Measurements from ENCODE around the gene SETDB1.
A peak's percentile ranks its signal among the peaks of the same experiment; 100 is the strongest.

Gene SETDB1

GRCh38 chr1:151002051-151002450 lies 75.9 kb downstream of the SETDB1 start:
- no peak for TF ChIP-seq ELF4 (IDR thresholded peaks at IDR 0.05)
- no peak for TF ChIP-seq CTBP1 (IDR thresholded peaks at IDR 0.05; ENCODE audit: borderline replicate concordance)
- TF ChIP-seq ARNT (IDR thresholded peaks at IDR 0.05), result no peak
- no peak for TF ChIP-seq HDGF (IDR thresholded peaks at IDR 0.05; ENCODE audit: borderline replicate concordance)
- no peak for TF ChIP-seq PKNOX1 (IDR thresholded peaks at IDR 0.05)
- TF ChIP-seq FOXM1 (IDR thresholded peaks at IDR 0.05; ENCODE audit: borderline replicate concordance), result no peak
- no peak for TF ChIP-seq NFRKB (IDR thresholded peaks at IDR 0.05)
- no peak for TF ChIP-seq L3MBTL2 (conservative IDR thresholded peaks at IDR 0.05)
- no peak for TF ChIP-seq BHLHE40 (IDR thresholded peaks at IDR 0.05; ENCODE audit: borderline replicate concordance)
- TF ChIP-seq ZNF384 (IDR thresholded peaks at IDR 0.05), result no peak
- no peak for TF ChIP-seq LEF1 (IDR thresholded peaks at IDR 0.05; ENCODE audit: borderline replicate concordance)
- no peak for TF ChIP-seq TARDBP (IDR thresholded peaks at IDR 0.05)
- ChIA-PET POLR2A (no interaction called here), CTCF (interaction anchor here (1.2 kb wide), 1 partner anchor 23 kb away, joined by 3 read pairs; no protein-coding TSS in a partner anchor)
- DNase-seq (ENCODE audit: extremely low spot score), result no peak

- DNase-seq (ENCODE audit: extremely low spot score), result no peak
- ChIA-PET CTCF (interaction anchor here (1.2 kb wide), 1 partner anchor 22 kb away, joined by 3 read pairs; no protein-coding TSS in a partner anchor), POLR2A (no interaction called here)
- TF ChIP-seq PKNOX1 (IDR thresholded peaks at IDR 0.05) (no peak), LEF1 (IDR thresholded peaks at IDR 0.05; ENCODE audit: borderline replicate concordance) (no peak), ZNF384 (IDR thresholded peaks at IDR 0.05) (no peak)
These were observed 76.4 kb downstream of the SETDB1 start for GRCh38 chr1:151002611-151003010.

- CTCF ChIA-PET, result no interaction called here
- no peak for DNase-seq (ENCODE audit: extremely low spot score)
- no peak for TF ChIP-seq CTBP1 (IDR thresholded peaks at IDR 0.05; ENCODE audit: borderline replicate concordance)
- TF ChIP-seq HDGF (IDR thresholded peaks at IDR 0.05; ENCODE audit: borderline replicate concordance), result no peak
- POLR2A ChIA-PET, result no interaction called here
These were observed 77.0 kb downstream of the SETDB1 start for GRCh38 chr1:151003180-151003579.

- ChIA-PET CTCF (interaction anchor here (0.5 to 3.1 kb wide), 18 partner anchors 9 to 446 kb away, joined by 3 to 63 read pairs (median 4); partner anchors contain the start of genes ANXA9, GABPB2 and TNFAIP8L2), POLR2A (interaction anchor here (0.8 to 2.7 kb wide), 20 partner anchors 7 to 427 kb away, joined by 3 to 20 read pairs (median 7); partner anchors contain the start of genes ANXA9, C1orf56, CERS2 and ENSA)
- TF ChIP-seq FOXM1 (IDR thresholded peaks at IDR 0.05; ENCODE audit: borderline replicate concordance) (no peak), SUZ12 (IDR thresholded peaks at IDR 0.05) (no peak), LEF1 (IDR thresholded peaks at IDR 0.05; ENCODE audit: borderline replicate concordance) (no peak), TARDBP (IDR thresholded peaks at IDR 0.05) (no peak), HDGF (IDR thresholded peaks at IDR 0.05; ENCODE audit: borderline replicate concordance) (no peak), FOXA1 (IDR thresholded peaks at IDR 0.05) (no peak), ZNF384 (IDR thresholded peaks at IDR 0.05) (no peak), SP1 (IDR thresholded peaks at IDR 0.05) (no peak), CTBP1 (IDR thresholded peaks at IDR 0.05; ENCODE audit: borderline replicate concordance) (no peak), BHLHE40 (IDR thresholded peaks at IDR 0.05; ENCODE audit: borderline replicate concordance) (no peak), ELF4 (IDR thresholded peaks at IDR 0.05) (no peak), PKNOX1 (IDR thresholded peaks at IDR 0.05) (no peak), L3MBTL2 (conservative IDR thresholded peaks at IDR 0.05) (no peak)
- no peak for DNase-seq (ENCODE audit: extremely low spot score)
These were observed 79.7 kb downstream of the SETDB1 start for GRCh38 chr1:151005729-151006319.

GRCh38 chr1:151006327-151007052 lies 80.3 kb downstream of the SETDB1 start, which contains the start of gene MINDY1:
Gene MINDY1 (minus strand): TSS chr1:151006902. CDS start chr1:151002617, 4,285 bp downstream.
- DNase-seq (ENCODE audit: extremely low spot score), result peak; percentile 87
- TF ChIP-seq ARNT (IDR thresholded peaks at IDR 0.05) (no peak), L3MBTL2 (conservative IDR thresholded peaks at IDR 0.05) (peak; percentile 36), BHLHE40 (IDR thresholded peaks at IDR 0.05; ENCODE audit: borderline replicate concordance) (no peak), SUZ12 (IDR thresholded peaks at IDR 0.05) (no peak), ELF4 (IDR thresholded peaks at IDR 0.05) (peak; percentile 37; the same call in 1 of the 2 replicates), LEF1 (IDR thresholded peaks at IDR 0.05; ENCODE audit: borderline replicate concordance) (no peak)
- ChIA-PET POLR2A (interaction anchor here (0.7 to 2.7 kb wide), 26 partner anchors 8 to 491 kb away, joined by 3 to 20 read pairs (median 5); partner anchors contain the start of genes ANXA9, ARNT, C1orf56 and CERS2), CTCF (interaction anchor here (0.5 to 3.1 kb wide), 16 partner anchors 10 to 445 kb away, joined by 3 to 63 read pairs (median 4); partner anchors contain the start of genes ANXA9 and TNFAIP8L2)

GRCh38 chr1:151007853-151008243 lies 81.7 kb downstream of the SETDB1 start:
- CTCF ChIA-PET, result interaction anchor here (3.1 kb wide), 1 partner anchor 29 kb away, joined by 51 read pairs; the partner anchor contains the start of gene ANXA9
- DNase-seq (ENCODE audit: extremely low spot score), result no peak
- TF ChIP-seq TARDBP (IDR thresholded peaks at IDR 0.05) (no peak), BHLHE40 (IDR thresholded peaks at IDR 0.05; ENCODE audit: borderline replicate concordance) (no peak), HDGF (IDR thresholded peaks at IDR 0.05; ENCODE audit: borderline replicate concordance) (no peak), NFRKB (IDR thresholded peaks at IDR 0.05) (no peak), FOXA1 (IDR thresholded peaks at IDR 0.05) (no peak), SP1 (IDR thresholded peaks at IDR 0.05) (no peak), L3MBTL2 (conservative IDR thresholded peaks at IDR 0.05) (no peak), CTBP1 (IDR thresholded peaks at IDR 0.05; ENCODE audit: borderline replicate concordance) (no peak), SUZ12 (IDR thresholded peaks at IDR 0.05) (no peak), ZNF384 (IDR thresholded peaks at IDR 0.05) (no peak), ARNT (IDR thresholded peaks at IDR 0.05) (no peak), FOXK2 (IDR thresholded peaks at IDR 0.05) (no peak), FOXM1 (IDR thresholded peaks at IDR 0.05; ENCODE audit: borderline replicate concordance) (no peak), LEF1 (IDR thresholded peaks at IDR 0.05; ENCODE audit: borderline replicate concordance) (no peak), PKNOX1 (IDR thresholded peaks at IDR 0.05) (no peak), ELF4 (IDR thresholded peaks at IDR 0.05) (no peak)
- POLR2A ChIA-PET, result interaction anchor here (0.7 to 2.2 kb wide), 3 partner anchors 9 to 182 kb away, joined by 3 to 14 read pairs (median 7); partner anchors contain the start of gene VPS72

Data from HEK293T (cell line).